ENCODE measurements around the gene DNAJB11. TPM values are rescaled to one million over a fixed set of nuclear protein-coding genes. Genes with fewer than 3 reads are reported as not detected.

Gene DNAJB11
- total RNA-seq, 1 experiment from 2014 or later = 54.3 TPM

DNA sequence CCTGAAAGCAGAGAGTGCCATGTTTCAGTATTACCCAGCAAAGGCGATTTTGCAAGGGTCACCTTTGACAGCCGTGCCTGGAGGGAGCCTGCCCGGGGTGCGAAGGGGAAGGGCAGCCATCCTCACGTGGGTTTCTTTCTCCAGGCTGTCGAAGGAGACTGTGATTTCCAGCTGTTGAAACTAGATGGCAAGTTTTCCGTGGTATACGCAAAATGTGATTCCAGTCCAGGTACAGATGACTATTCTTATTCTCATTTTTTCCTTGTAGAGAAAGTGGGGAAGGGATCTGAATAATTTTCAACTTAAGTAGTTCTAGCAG is 45.7 kb downstream of the DNAJB11 start:
- Histone ChIP-seq H4K20me1 (ENCODE audit: insufficient read depth) (no peaks in the 10 kb centered on the region), H3K9me2 (ENCODE audit: insufficient read depth) (no peaks in the 10 kb centered on the region), H3K79me2 (ENCODE audit: insufficient read depth, low read length) (no peaks in the 10 kb centered on the region), H3K36me3 (ENCODE audit: control insufficient read depth in 1 of 2, insufficient read depth in 2 of 2, low read length in 2 of 2) (no peaks in the 10 kb centered on the region), H3K9ac (ENCODE audit: low read length) (no peak overlapping the region), H3K4me3 (replicated peaks in 1 of 2; ENCODE audit: low read depth in 1 of 2, low read length in 2 of 2) (no peak overlapping the region), H3K27me3 (ENCODE audit: insufficient read depth, low read length) (no peaks in the 10 kb centered on the region), H3K4me1 (ENCODE audit: control insufficient read depth in 1 of 2, insufficient read depth in 2 of 2, low read length in 2 of 2) (peaks cover 2 to 21% of the 10 kb centered on the region in 2 experiments; a peak in 2 of 4 replicates), H3K9me3 (ENCODE audit: control insufficient read depth in 1 of 2, insufficient read depth in 1 of 2, low read depth in 1 of 2, low read length in 2 of 2) (no peaks in the 10 kb centered on the region), H3K4me2 (ENCODE audit: low read length) (no peak overlapping the region), H2AFZ (ENCODE audit: low read depth, low read length, poor library complexity, severe bottlenecking) (no peak overlapping the region), H3K27ac (ENCODE audit: low read depth, low read length) (no peak overlapping the region)
- ATAC-seq (no peak), DNase-seq (ENCODE audit: low read depth, low spot score) (no peak)
- TF ChIP-seq, protein P1, sequence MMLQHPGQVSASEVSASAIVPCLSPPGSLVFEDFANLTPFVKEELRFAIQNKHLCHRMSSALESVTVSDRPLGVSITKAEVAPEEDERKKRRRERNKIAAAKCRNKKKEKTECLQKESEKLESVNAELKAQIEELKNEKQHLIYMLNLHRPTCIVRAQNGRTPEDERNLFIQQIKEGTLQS (IDR thresholded peaks at IDR 0.05) = no peak
- no peak for TF ChIP-seq CBX3 (IDR thresholded peaks at IDR 0.05; ENCODE audit: low read depth)
- TF ChIP-seq POLR2AphosphoS5 (IDR thresholded peaks at IDR 0.05; ENCODE audit: low read depth, low read length) = no peak
- TF ChIP-seq CEBPB (IDR thresholded peaks at IDR 0.05; ENCODE audit: low read depth) = no peak
- TF ChIP-seq, protein P2, sequence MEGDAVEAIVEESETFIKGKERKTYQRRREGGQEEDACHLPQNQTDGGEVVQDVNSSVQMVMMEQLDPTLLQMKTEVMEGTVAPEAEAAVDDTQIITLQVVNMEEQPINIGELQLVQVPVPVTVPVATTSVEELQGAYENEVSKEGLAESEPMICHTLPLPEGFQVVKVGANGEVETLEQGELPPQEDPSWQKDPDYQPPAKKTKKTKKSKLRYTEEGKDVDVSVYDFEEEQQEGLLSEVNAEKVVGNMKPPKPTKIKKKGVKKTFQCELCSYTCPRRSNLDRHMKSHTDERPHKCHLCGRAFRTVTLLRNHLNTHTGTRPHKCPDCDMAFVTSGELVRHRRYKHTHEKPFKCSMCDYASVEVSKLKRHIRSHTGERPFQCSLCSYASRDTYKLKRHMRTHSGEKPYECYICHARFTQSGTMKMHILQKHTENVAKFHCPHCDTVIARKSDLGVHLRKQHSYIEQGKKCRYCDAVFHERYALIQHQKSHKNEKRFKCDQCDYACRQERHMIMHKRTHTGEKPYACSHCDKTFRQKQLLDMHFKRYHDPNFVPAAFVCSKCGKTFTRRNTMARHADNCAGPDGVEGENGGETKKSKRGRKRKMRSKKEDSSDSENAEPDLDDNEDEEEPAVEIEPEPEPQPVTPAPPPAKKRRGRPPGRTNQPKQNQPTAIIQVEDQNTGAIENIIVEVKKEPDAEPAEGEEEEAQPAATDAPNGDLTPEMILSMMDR (IDR thresholded peaks at IDR 0.05 in 2 of 3, conservative IDR thresholded peaks at IDR 0.05 in 1 of 3; ENCODE audit: borderline replicate concordance in 1 of 3, insufficient read depth in 1 of 3, low read depth in 2 of 3, low read length in 2 of 3) = no peak
- TF ChIP-seq POLR2A (IDR thresholded peaks at IDR 0.05; ENCODE audit: borderline replicate concordance, extremely low read depth, insufficient read depth, insufficient read length) = no peak
- TF ChIP-seq SRF (IDR thresholded peaks at IDR 0.05; ENCODE audit: low read depth) = no peak
- TF ChIP-seq FOSL1 (IDR thresholded peaks at IDR 0.05; ENCODE audit: low read depth) = no peak
- POLR2A ChIA-PET = interaction anchor here (2.4 kb wide), 1 partner anchor 167 kb away, joined by 11 read pairs; the partner anchor contains the start of gene EIF4A2
- BruUV-seq (replicated peaks) = no TSS peak
- intact Hi-C loops (cut with micrococcal nuclease) = loop anchor here (2.0 to 5.0 kb wide), 2 partner anchors 359 to 633 kb away; no protein-coding TSS in a partner anchor
- RAD21 ChIA-PET (ENCODE audit: low non-redundant PET in 1 of 2, low total read pairs in 2 of 2, uncharacterized antibody in 2 of 2, unreplicated experiment in 2 of 2) = no interaction called here
- CTCF ChIA-PET = interaction anchor here (1.2 to 8.4 kb wide), 14 partner anchors 8 to 673 kb away, joined by 3 to 64 read pairs (median 8); partner anchors contain the start of gene TBCCD1

Data from HCT116 (cell line).